Adipose tissue (tissue), 3 donors: ENCODE measurements around the gene GPRC5B. TPM values are rescaled to one million over a fixed set of nuclear protein-coding genes. Genes with fewer than 3 reads are reported as not detected.

Experiments used
- H3K27ac ChIP-seq: one replicate; pipeline ENCODE4 v1.5.1; 2013; ENCODE audit warnings: low read depth, low read length
- WGBS, 3 donors: extraction: QIAGEN DNeasy Blood & Tissue Kit; methylation state at CpG; one replicate each; pipeline ENCODE4 v1.1.7; 2013; 5-methylcytosine and 5-hydroxymethylcytosine counted together
- polyA plus RNA-seq, 3 donors: library from polyadenylated mRNA; stranded (reverse); fragments of 200-250 nt; gene quantifications; one replicate each; pipeline ENCODE4 v1.2.3, GENCODE V29; 2013
- donor health status: healthy with polysubstance abuse.
- donor health status: Bipolar disorder and iron deficiency.
- donor health status: healthy.

The GPRC5B gene
- polyA plus RNA-seq, 3 donors, result 17.8 to 29.5 (median 21.0) TPM

DNA sequence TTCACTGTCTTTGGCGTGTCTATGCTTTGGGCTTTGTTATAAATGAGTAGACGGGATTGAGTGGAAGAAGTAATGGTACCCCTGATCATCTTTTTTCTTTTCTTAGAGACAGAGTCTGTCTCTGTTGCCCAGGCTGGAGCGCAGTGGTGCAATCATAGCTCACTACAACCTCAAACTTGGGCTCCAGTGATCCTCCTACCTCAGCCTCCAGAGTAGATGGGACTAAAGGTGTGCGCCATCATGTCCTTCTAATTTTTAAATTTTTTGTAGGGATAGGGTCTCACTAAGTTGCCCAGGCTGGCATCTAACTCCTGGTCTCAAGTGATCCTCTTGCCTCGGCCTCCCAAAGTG is 14.9 kb upstream of the GPRC5B start:
- no peak overlapping the region for H3K27ac ChIP-seq
- WGBS, 3 donors, result 56 to 58% (median 58%) methylated on average over 5 of the region's 5 CpGs

DNA sequence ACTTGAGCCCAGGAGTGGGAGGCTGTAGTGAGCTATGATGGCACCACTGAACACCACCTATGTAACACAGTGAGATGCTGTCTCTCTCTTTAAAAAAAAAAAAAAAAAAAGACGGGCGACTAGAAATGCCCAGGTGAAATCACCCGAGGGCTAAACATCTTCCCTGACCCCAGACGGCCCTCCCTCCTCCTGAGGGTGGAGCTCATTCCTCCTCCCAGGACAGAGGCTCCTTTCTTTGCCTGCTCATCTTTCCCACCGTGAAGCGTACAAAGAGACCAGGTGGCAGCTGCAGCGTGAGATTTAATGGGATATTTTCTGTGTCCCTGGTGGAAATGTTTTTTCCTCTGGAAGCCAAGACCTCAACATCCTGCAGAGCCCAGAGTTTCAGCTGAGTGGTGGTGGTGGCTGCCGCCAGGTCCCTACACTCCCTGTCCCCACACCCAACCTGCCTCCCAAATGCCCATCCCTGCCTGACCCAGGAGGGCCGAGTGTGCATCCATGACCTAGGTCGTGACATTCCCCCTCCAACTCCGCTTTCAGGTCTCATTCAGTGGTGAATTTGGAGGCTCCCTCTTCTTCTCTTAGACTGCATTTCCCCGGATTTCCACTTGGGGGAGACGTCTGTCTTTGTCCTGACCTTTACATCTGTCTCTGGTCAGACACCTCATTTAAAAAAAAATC is 14.4 kb upstream of the GPRC5B start:
- WGBS, 3 donors, result 9 to 19% (median 14%) methylated on average over 11 to 13 of the region's 13 CpGs
- H3K27ac ChIP-seq, result no peak overlapping the region

DNA sequence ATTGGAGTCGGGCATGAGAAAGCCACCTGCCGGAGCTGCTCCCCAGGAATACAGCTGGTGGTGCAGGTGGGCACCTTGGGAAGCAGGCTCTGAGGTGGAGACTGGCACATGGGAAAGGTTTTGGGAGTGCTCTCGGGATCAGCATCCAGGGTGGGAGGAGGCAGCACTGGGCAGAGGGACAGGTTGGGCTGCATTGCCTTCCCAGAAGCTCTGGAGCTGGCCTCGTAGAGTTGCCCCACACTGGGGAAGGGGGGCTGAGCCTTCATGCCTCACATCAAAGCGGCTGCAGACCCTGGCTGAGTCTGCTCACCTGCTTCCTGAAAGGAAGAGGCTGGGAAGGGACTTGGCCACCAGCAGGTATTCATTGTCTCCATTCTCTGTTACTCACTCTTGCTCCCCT is 13.5 kb upstream of the GPRC5B start:
- 68 to 71% (median 69%) methylated on average over 5 of the region's 5 CpGs for WGBS, 3 donors
- no peak overlapping the region for H3K27ac ChIP-seq

DNA sequence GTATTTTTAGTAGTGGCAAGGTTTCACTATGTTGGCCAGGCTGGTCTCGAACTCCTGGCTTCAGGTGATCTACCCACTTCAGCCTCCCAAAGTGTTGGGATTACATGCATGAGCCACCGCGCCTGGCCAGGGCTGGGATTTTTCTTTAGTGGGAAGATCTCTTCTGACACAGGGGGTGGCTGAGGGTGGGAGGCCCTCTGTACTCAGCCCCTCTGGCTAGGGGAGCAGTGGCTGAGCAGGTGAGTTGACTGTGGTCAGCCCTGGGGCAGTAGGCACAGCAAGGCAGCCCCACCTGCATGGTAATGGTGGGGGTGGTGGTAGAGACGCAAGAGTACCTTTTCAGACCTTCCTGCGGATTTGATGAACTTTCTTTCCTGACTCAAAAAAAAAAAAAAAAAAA is 12.3 kb upstream of the GPRC5B start:
- 87 to 89% (median 87%) methylated on average over 5 of the region's 5 CpGs for WGBS, 3 donors
- no peak overlapping the region for H3K27ac ChIP-seq

DNA sequence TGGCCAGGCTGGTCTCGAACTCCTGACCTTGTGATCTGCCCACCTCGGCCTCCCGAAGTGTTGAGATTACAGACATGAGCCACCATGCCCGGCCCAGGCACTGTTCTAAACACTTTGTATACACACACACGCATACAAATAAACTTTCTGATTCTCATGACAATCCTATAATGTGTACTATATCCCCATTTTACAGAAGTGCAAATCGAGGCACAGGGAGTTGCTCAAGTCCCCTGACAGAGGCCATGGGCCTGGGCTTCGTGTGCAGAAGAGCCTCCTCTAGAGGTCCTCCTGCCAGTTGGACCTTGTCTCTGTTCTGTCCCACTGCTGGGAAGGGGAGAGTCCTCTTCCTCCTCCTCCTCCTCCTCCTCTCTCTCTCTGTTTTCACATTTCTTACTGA is 9.9 kb upstream of the GPRC5B start:
- 84 to 89% (median 86%) methylated on average over 7 of the region's 7 CpGs for WGBS, 3 donors
- H3K27ac ChIP-seq, result no peak overlapping the region

DNA sequence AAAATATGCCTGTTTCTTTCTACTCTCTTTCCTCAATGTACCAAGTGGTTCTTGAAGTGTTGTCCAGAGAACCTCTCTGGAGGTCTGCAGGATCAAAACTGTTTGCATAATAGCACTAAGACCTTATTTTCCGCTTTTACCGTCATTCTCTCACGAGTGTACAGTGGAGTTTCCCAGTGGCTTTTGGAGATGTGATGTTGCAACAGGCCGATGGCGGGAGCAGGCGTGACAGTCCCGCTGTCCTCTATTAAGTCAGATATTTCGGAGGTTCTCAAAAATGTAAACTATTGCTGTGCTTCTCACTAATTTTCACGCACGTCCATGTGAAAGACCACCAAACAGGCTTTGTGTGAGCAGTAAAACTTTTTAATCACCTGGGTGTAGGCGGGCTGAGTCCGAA is 8.3 kb upstream of the GPRC5B start:
- WGBS, 3 donors, result 90 to 92% (median 90%) methylated on average over 12 of the region's 12 CpGs
- H3K27ac ChIP-seq, result no peak overlapping the region

DNA sequence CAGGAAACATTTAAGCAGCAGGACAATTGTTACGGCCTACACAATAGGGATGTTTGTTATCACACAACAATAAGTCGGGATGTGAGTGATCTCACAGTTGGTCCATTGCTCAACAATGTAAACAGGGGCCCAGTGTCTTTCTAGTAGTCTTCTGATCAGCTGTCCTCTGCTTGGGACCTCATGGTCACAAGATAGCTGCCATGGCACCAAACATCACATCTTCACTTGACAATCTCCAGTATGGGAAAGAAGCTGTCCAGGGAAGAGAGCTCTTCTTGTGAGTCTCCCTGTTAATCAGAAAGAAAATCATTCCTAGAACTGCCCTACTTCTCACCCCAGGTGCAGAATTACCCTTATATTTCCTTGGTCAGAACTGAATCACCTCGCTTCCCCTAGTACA is 6.3 kb upstream of the GPRC5B start:
- 91 to 96% (median 92%) methylated on average over 3 of the region's 3 CpGs for WGBS, 3 donors
- H3K27ac ChIP-seq, result no peak overlapping the region

DNA sequence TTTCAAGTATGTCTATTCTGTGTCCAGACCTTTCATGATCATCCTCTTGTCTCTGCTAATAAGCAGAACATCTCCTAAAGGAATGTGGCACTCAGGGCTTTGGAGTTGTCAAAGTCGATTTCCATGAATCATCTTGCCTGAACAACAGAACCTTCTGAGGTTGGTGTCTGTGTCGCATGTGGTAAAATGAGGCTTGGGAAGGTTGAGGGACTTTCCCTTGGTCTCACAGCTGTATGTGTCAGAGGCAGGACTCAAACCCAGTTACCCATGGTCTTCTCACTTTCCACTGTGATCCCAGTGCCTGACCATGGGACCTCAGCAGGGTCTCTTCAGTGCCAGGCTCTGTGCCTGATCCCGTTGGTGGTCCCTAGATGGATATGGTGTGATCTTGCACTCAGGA is 4.2 kb upstream of the GPRC5B start:
- H3K27ac ChIP-seq, result no peak overlapping the region
- 67 to 92% (median 78%) methylated on average over 3 of the region's 3 CpGs for WGBS, 3 donors

DNA sequence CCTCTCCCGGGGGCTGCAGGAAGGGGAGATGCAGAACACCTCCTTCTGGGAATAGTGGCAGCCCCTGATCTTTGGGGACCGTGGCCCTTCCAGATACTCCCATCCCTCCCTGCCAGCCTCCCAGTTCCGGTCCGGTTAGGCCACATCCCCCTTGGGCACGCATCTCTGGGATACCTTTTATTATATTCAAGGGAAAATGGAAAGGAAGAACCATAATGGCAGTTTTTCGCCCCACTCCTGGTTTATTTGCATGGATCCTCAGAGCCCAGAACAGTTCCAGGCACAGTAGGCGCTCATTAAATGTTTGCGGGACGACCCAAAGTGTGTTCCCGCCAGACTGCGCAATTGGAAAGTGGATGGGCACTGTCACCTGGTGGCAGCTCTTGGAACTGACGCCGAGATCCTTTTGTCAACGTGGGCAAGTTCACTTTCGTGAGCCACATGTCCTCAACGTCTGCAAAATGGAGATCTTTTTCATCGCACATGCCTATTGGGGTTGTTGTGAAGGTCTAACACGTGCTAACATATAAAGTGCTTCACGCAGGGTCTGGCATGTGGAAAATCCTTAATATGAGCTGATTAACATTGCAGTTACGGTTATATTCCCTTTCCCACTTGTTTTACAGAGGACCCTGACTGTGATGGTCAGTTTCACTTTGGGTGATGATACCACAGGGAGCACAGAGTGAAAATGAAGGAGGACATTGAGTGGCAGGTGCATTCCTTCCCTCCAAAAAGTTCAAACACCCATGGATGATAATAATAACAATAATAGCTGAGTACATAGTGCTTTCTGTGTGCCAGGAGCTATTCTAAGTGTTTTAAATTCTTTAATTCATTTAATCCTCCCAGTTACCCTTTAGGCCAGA is 1.7 kb upstream of the GPRC5B start:
- no peak overlapping the region for H3K27ac ChIP-seq
- WGBS, 3 donors, result 5 to 9% (median 6%) methylated on average over 20 of the region's 20 CpGs

DNA sequence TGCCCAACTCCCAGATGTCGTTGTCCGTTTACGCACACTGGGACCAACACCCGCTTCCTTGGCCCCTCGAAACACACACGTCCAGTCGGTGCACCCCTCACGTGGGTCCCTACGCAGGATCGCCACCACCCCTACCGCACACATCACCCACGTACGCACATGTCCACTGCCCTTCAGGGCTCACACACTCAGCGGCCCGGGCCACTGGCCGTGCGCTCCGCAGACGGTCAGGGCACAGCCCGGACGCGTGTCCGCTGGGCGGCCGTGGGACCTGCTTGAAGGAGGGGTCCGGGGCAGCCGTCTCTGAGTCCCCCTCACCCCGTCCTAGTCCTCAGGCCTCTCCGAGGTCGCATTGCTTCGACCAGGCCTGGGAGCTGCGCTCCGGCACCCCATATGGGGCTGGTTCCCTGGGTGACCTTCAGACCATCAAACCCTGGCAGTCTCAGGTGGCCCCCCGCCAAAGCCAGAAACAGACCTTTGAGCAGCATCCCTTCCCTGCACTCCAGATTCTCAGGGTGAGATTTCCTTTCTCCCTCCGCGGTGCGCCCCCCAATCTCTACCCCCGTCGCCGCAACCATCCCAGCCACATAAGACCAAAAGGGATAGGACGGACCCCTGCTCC is 914 bp upstream of the GPRC5B start:
- 12 to 21% (median 14%) methylated on average over 41 of the region's 41 CpGs for WGBS, 3 donors
- no peak overlapping the region for H3K27ac ChIP-seq

DNA sequence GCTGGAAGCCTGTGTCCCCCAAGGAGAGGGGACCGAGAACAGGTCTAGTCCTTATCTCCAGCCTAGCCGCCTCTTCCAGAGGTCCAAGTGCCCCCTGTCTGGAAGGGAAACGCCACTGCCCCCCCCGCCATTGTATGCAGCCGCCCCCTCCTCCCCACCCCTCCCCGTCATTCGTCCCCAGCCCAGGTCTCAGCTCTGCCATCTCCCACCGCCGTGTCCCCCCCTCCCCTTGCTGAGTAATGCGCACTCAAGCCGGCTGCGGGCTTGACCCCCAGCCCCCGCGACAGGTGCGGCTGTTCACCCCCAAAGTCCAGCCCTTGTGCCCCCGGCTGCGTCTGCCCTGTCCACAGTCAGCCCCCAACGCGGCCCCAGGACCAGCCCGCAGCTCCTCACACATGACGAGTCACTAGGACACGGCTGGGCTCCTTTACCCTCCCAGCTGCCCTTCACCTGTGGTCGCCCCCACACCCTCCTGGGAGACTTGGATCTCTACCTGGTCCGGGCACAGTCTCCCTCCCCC is 622 bp downstream of the GPRC5B start:
- WGBS, 3 donors, result 0 to 1% (median 0%) methylated on average over 15 to 24 of the region's 24 CpGs
- no peak overlapping the region for H3K27ac ChIP-seq

DNA sequence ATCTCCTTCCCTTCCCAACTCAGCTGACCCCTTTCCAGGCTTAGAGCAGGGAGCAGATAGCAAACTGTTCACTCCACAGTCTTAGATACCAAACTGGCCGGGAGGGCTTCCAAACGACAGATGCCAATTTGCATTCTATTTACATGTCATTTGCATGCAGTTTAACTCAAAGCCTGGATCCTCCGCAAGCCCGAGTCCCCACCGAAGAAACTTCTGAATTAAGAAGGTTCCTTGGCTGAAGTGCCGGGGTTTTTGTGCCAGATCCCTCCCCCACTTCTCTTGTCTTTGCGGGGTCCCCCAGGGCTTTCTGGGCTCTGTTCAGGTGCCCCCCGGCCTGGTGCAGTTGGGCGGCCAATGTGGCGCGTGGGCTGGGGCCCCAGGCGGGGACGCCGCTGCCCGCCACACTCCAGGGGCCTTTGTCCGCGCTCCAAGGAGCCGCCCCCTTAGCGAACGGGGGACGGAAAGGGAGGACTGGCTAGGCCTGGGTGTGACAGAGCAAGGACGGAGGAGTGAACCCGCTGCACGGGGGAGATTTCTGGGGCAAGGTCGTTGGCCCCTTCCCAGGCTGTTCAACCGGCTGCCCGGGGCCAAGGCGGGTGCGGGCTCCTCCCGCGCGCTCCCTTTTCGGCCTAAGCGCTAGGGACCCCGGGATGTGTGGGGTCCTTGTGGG is 1.2 kb downstream of the GPRC5B start:
- WGBS, 3 donors, result 1 to 3% (median 2%) methylated on average over 34 to 35 of the region's 35 CpGs
- no peak overlapping the region for H3K27ac ChIP-seq

DNA sequence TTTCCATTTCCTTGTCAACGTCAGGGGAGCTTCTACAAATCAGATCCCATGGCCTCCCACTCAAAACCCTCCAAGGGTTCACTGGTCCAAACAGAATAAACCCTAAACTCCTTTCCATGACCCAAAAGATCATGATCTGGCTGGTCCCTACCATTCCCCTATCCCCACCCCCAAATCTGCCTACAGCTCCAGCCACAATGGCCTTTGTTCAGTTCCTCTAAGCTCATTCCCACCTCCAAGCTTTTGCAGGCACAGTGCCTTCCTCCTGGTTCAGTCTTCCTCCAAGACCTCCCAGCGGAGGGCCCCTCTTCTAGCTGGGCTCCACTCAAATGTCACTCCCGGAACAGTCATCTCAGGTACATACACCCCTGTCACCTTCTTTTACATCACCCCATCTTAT is 2.0 kb downstream of the GPRC5B start:
- H3K27ac ChIP-seq, result no peak overlapping the region
- WGBS, 3 donors, result 43 to 77% (median 60%) methylated on average over 3 of the region's 3 CpGs

DNA sequence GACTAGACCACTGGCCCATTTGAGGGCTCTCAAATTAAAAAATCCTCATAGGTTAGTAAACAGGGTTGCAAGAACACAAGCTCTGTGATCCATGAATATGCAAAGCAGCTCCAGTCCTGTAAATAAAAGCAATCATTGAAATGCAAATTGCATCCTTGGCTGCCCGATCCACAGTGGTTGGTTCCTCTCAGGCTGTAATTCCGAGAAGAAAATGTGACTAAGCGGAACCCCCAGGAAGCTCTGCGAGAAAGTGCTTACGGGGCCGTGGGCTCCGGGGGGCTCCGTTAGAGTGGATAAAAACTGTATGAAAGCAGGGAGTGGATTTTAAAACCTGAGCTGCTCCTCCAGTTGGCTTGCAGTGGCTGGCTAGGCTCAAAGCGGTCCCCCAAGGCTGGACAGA is 2.5 kb downstream of the GPRC5B start:
- WGBS, 3 donors, result 52 to 70% (median 64%) methylated on average over 9 of the region's 9 CpGs
- H3K27ac ChIP-seq, result no peak overlapping the region

DNA sequence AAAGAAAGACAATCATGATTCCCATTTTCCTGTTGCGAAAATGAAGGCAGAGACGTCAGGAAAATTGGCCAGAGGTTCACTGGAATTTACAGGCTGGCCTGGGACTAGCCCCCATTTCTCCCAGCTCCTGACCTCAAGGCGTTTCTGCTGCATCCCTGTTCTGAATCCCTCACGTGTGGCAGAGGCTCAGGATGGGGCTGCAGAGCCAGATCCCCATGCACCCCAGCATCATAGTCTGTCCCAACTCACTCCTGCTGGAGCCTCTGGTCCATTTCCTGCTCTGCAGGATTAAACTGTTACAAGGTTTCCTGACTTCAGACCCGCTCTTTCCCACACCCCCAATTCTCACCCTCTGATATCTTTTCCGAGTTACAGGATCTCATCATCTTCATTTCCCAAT is 2.9 kb downstream of the GPRC5B start:
- WGBS, 3 donors, result 53 to 80% (median 59%) methylated on average over 6 of the region's 6 CpGs
- H3K27ac ChIP-seq, result no peak overlapping the region

DNA sequence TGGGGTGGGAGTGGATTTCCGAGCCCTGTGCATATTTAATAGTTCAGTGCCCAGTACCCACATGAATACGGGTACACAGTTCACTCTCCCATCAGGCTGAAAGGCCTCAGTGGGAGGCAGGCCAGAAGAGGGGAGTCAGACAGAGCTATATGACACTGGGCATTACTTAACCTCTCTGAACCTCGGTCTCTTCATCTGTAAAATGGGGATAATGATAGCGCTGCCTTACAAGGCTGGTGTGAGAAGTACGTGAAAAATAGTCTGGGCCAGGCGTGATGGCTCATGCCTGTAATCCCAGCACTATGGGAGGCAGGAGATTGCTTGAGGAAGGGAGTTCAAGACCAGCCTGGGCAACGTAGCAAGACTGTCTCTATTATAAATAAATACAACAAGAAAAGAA is 3.6 kb downstream of the GPRC5B start:
- WGBS, 3 donors, result 87 to 98% (median 92%) methylated on average over 7 of the region's 7 CpGs
- no peak overlapping the region for H3K27ac ChIP-seq

DNA sequence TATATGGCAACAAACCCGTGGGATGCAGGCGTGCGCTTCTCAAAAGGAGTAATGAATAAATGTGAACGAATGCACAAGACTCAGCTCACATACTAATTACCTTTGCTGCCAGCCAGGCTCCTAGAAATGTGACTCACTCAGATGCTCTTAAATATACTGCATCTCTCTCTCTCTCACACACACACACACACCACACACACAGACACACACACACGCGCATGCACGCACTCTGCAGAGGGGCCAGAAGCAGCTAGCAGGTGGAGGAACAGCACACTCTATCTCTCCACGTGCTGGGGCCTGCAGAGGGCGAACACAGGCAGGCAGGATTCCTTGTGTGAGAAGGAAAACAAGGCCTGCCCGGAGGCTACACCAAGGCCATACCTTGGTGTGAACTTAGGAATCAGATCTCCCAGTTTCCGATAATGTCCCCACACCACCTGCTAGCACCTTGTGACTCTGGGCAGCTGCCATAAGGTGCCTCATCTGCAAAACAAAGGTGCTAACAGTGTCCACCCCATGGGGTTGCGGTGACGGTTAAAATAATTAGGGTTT is 5.3 kb downstream of the GPRC5B start:
- no peak overlapping the region for H3K27ac ChIP-seq
- 56 to 76% (median 71%) methylated on average over 13 of the region's 13 CpGs for WGBS, 3 donors

DNA sequence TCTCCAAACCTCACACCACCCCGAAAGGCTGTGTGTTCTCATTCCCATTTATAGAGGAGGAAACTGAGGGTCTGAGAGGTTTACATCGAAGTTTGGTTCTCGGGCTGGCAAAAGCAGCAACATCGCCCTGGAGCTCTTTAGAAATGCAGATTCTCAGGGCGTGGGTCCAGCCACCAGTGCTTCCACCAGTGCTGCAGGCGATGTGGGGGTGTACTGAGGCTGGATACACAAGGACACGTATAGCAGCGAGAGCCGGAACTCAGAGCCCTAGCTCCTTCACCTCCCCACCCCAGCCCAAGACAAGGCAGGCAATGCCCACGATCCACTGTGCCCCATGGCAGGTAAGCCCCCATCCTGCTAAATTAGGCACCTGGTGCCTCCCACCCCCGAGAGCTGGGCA is 5.9 kb downstream of the GPRC5B start:
- no peak overlapping the region for H3K27ac ChIP-seq
- WGBS, 3 donors, result 88 to 91% (median 90%) methylated on average over 11 of the region's 11 CpGs
